SK-N-SH (cell line): Measurements from ENCODE around the gene LCN15. TPM values are rescaled to one million over a fixed set of nuclear protein-coding genes. Genes with fewer than 3 reads are reported as not detected.

Source experiments
- CTCF ChIA-PET: fragments of 300-600, 350-600 bp; formaldehyde crosslinking; extraction: SDS; loops from one replicate; lab custom pipeline; 2021; lab: Yijun Ruan, JAX
- POLR2A ChIA-PET: fragments of 350-600 bp; sonication (Branson Sonifier 250); formaldehyde crosslinking; extraction: SDS; loops from one replicate; lab custom pipeline; 2020; ENCODE audit warnings: antibody characterized with exemption, inconsistent platforms; lab: Yijun Ruan, JAX
- DNase-seq: peaks from one replicate; pipeline ENCODE4 v3.0.0; 2012
- H2AFZ ChIP-seq: fragments of 200-600 bp; sonication (generic); 2 replicates; pipeline ENCODE4 v1.8.1; 2016; ENCODE audit warnings: antibody characterized with exemption, mild to moderate bottlenecking, low read depth
- H3F3A ChIP-seq: fragments of 200-600 bp; sonication (generic); replicated peaks from 2 replicates; pipeline ENCODE3; 2016; ENCODE audit warnings: antibody characterized with exemption, mild to moderate bottlenecking; ENCODE audit not compliant: insufficient read depth
- H3K27ac ChIP-seq, 2 experiments: fragments of 200-500 bp in 1 of 2; fragments of 200-600 bp in 1 of 2; sonication (Bioruptor generic) in 1 of 2; sonication (generic), shearing (Covaris generic) in 1 of 2; 2 replicates each; pipeline versions ENCODE4 v1.5.1 to v1.6.1; 2014 to 2016; ENCODE audit warnings: low read depth in 2 of 2, inconsistent platforms in 1 of 2, low read length in 1 of 2, mild to moderate bottlenecking in 1 of 2, mixed read lengths in 1 of 2
- H3K27me3 ChIP-seq: fragments of 200-600 bp; sonication (generic), shearing (Covaris generic); 2 replicates; pipeline ENCODE4 v1.6.1; 2016; ENCODE audit warnings: mixed run types; ENCODE audit not compliant: insufficient read depth
- H3K36me3 ChIP-seq, 2 experiments: fragments of 200-500 bp in 1 of 2; fragments of 200-600 bp in 1 of 2; sonication (Bioruptor generic) in 1 of 2; sonication (generic) in 1 of 2; replicated peaks in 1 of 2; 2 replicates each; pipeline versions ENCODE3 to v1.5.1; 2014 to 2016; ENCODE audit warnings: low read length in 1 of 2, mild to moderate bottlenecking in 1 of 2; ENCODE audit not compliant: insufficient read depth in 2 of 2, control insufficient read depth in 1 of 2
- H3K4me1 ChIP-seq, 2 experiments: fragments of 200-500 bp in 1 of 2; fragments of 200-600 bp in 1 of 2; sonication (Bioruptor generic) in 1 of 2; sonication (generic), shearing (Covaris generic) in 1 of 2; 2 replicates each; pipeline versions ENCODE4 v1.5.1 to v1.6.1; 2014 to 2016; ENCODE audit warnings: low read depth in 1 of 2, low read length in 1 of 2, mixed run types in 1 of 2; ENCODE audit not compliant: insufficient read depth in 2 of 2, control insufficient read depth in 1 of 2
- H3K4me2 ChIP-seq: fragments of 200-600 bp; sonication (generic), shearing (Covaris generic); 2 replicates; pipeline ENCODE4 v1.6.1; 2017; ENCODE audit warnings: mixed run types
- H3K4me3 ChIP-seq, 2 experiments: fragments of 200-500 bp in 1 of 2; fragments of 200-600 bp in 1 of 2; sonication (Bioruptor generic) in 1 of 2; sonication (generic), shearing (Covaris generic) in 1 of 2; 2 replicates each; pipeline versions ENCODE4 v1.5.1 to v1.8.1; 2014 to 2016; ENCODE audit warnings: low read depth in 2 of 2, inconsistent platforms in 1 of 2, low read length in 1 of 2, mild to moderate bottlenecking in 1 of 2, mixed read lengths in 1 of 2, moderate library complexity in 1 of 2
- H3K79me2 ChIP-seq: fragments of 200-600 bp; sonication (generic); 2 replicates; pipeline ENCODE4 v1.8.1; 2017; ENCODE audit warnings: mild to moderate bottlenecking; ENCODE audit not compliant: insufficient read depth
- H3K9ac ChIP-seq: fragments of 200-600 bp; sonication (generic); 2 replicates; pipeline ENCODE4 v1.6.1; 2017; ENCODE audit warnings: mixed run types
- H3K9me2 ChIP-seq: fragments of 200-600 bp; sonication (generic); 2 replicates; pipeline ENCODE4 v1.6.1; 2017; ENCODE audit warnings: mixed run types
- H3K9me3 ChIP-seq: fragments of 200-600 bp; sonication (generic); 2 replicates; pipeline ENCODE4 v1.6.1; 2017; ENCODE audit warnings: mixed run types, mild to moderate bottlenecking, moderate library complexity
- H4K20me1 ChIP-seq: fragments of 200-600 bp; sonication (generic); 2 replicates; pipeline ENCODE4 v1.6.1; 2017; ENCODE audit warnings: mild to moderate bottlenecking, mixed run types; ENCODE audit not compliant: insufficient read depth
- ELF1 ChIP-seq: IDR thresholded peaks from 2 replicates; pipeline ENCODE4 v1.4.0; 2012
- EP300 ChIP-seq, 2 experiments: IDR thresholded peaks; 2 replicates each; pipeline versions ENCODE4 v1.4.0 to v1.6.1; 2012; ENCODE audit warnings: borderline replicate concordance in 1 of 2, low read depth in 1 of 2, low read length in 1 of 2
- FOSL2 ChIP-seq: IDR thresholded peaks from 2 replicates; pipeline ENCODE4 v1.4.0; 2012; ENCODE audit warnings: low read depth, mild to moderate bottlenecking, moderate library complexity, borderline replicate concordance
- FOXJ3 ChIP-seq: sonication (generic); formaldehyde crosslinking; IDR thresholded peaks from 2 replicates; pipeline ENCODE4 v1.5.1; 2020; ENCODE audit warnings: mild to moderate bottlenecking, missing genetic modification reagents
- IRF3 ChIP-seq: fragments of 150-350 bp; IDR thresholded peaks from 2 replicates; pipeline ENCODE4 v1.6.1; 2016; ENCODE audit warnings: mild to moderate bottlenecking, low read depth, low read length
- JUND ChIP-seq: IDR thresholded peaks from 2 replicates; pipeline ENCODE4 v1.4.0; 2012
- MEF2A ChIP-seq: IDR thresholded peaks from 2 replicates; pipeline ENCODE4 v1.4.0; 2012; ENCODE audit warnings: low read depth, borderline replicate concordance
- MXI1 ChIP-seq: IDR thresholded peaks from 2 replicates; pipeline ENCODE4 v1.6.1; 2012; ENCODE audit warnings: mild to moderate bottlenecking, low read depth, low read length, improper control_type of control experiment
- NFIC ChIP-seq: IDR thresholded peaks from 2 replicates; pipeline ENCODE4 v1.4.0; 2012; ENCODE audit warnings: borderline replicate concordance
- PBX3 ChIP-seq: IDR thresholded peaks from 2 replicates; pipeline ENCODE4; 2012
- RAD21 ChIP-seq: IDR thresholded peaks from 2 replicates; pipeline ENCODE4 v1.6.1; 2012; ENCODE audit warnings: mild to moderate bottlenecking, low read length
- RXRA ChIP-seq: IDR thresholded peaks from 2 replicates; pipeline ENCODE4 v1.4.0; 2012; ENCODE audit warnings: low read depth, mild to moderate bottlenecking, borderline replicate concordance
- TCF12 ChIP-seq: IDR thresholded peaks from 2 replicates; pipeline ENCODE4 v1.4.0; 2012
- TEAD4 ChIP-seq: IDR thresholded peaks from 2 replicates; pipeline ENCODE4 v1.4.0; 2012; ENCODE audit warnings: mild to moderate bottlenecking, borderline replicate concordance; ENCODE audit not compliant: insufficient read depth
- USF1 ChIP-seq: IDR thresholded peaks from 2 replicates; pipeline ENCODE4 v1.4.0; 2012; ENCODE audit warnings: low read depth, borderline replicate concordance
- YY1 ChIP-seq: IDR thresholded peaks from 2 replicates; pipeline ENCODE4 v1.4.0; 2012; ENCODE audit warnings: low read depth, mild to moderate bottlenecking
- ZBTB33 ChIP-seq: IDR thresholded peaks from 2 replicates; pipeline ENCODE4 v1.4.0; 2012; ENCODE audit warnings: low read depth, borderline replicate concordance
- WGBS: methylation state at CpG from one replicate; pipeline ENCODE4 v1.1.6; 2017; ENCODE audit warnings: low lambda C conversion rate; 5-methylcytosine and 5-hydroxymethylcytosine counted together
- polyA plus RNA-seq, 3 experiments: library from polyadenylated mRNA; depleted of rRNA; stranded (reverse); fragments of >200 nt; gene quantifications; 2 replicates each; pipeline ENCODE4 v1.2.3, GENCODE V29; 2012

Gene LCN15
- polyA plus RNA-seq, 1 of the 3 experiments (the other 2 are of a cell fraction), result 0.08 TPM

GRCh38 chr9:136740069-136740468 is 24.2 kb downstream of the LCN15 start:
- Histone ChIP-seq H3K9me3 (no peaks in the 10 kb centered on the region), H2AFZ (no peak overlapping the region), H3F3A (no peaks in the 10 kb centered on the region), H3K79me2 (no peaks in the 10 kb centered on the region), H3K4me2 (no peak overlapping the region), H3K4me1 (peaks cover 0 to 5% of the 10 kb centered on the region in 2 experiments; a peak in 1 of 4 replicates), H3K4me3 (no peak overlapping the region), H3K9ac (no peak overlapping the region), H3K27me3 (no peaks in the 10 kb centered on the region), H3K27ac (no peak overlapping the region), H3K9me2 (no peaks in the 10 kb centered on the region), H4K20me1 (no peaks in the 10 kb centered on the region), H3K36me3 (no peaks in the 10 kb centered on the region)
- no peak for DNase-seq
- WGBS, result 82% methylated on average over 5 of the region's 11 CpGs
- ChIA-PET CTCF (interaction anchor here (0.6 kb wide), 1 partner anchor 410 kb away, joined by 3 read pairs; no protein-coding TSS in a partner anchor), POLR2A (interaction anchor here (1.0 kb wide), 1 partner anchor 12 kb away, joined by 3 read pairs; no protein-coding TSS in a partner anchor)
- TF ChIP-seq EP300 (IDR thresholded peaks at IDR 0.05; ENCODE audit: borderline replicate concordance in 1 of 2, low read depth in 1 of 2, low read length in 1 of 2) (no peak), ELF1 (no peak), MXI1 (no peak), RXRA (no peak), IRF3 (no peak), TEAD4 (no peak), FOXJ3 (CRISPR knock-in tag) (no peak), TCF12 (no peak), ZBTB33 (no peak), MEF2A (no peak), RAD21 (no peak), FOSL2 (no peak), USF1 (no peak), JUND (no peak), NFIC (no peak), YY1 (no peak), PBX3 (no peak)
